C4-2B (cell line): ENCODE measurements around the gene KAZN.

Experiments used
- H3K27ac ChIP-seq: fragments of 450-650 bp; 2 replicates; pipeline ENCODE4 v1.5.1; 2017
- ZFX ChIP-seq: fragments of 450-650 bp; IDR thresholded peaks from 2 replicates; pipeline ENCODE4 v1.6.1; 2017
- TF ChIP-seq, protein P1 (sequence below): fragments of 450-650 bp; conservative IDR thresholded peaks from 2 replicates; pipeline ENCODE4 v1.5.1; 2017; ENCODE audit warnings: mild to moderate bottlenecking

Gene KAZN

GRCh38 chr1:14724246-14724645, 125.8 kb downstream of the KAZN start:
- H3K27ac ChIP-seq: no peak overlapping the region

DNA sequence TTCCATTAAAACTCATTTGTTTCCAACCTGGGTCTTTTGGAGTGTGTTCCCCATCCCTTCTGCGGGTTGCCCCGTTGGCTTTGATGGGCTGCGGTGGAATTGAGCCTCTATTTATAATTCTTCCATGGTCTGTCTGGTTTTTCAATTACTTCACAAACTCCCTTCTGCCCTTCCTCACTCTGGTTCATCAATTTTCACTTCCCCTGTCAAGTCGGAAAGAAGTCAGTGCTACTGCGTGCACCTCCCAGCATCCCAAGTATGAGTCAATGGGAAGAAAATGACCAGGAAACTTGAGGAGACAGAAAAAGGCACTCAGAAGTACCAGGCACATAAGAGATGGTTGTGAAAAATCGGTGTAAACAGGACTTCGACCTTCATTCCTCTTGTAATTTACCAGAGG, 126.2 kb downstream of the KAZN start:
- no peak for TF ChIP-seq ZFX
- TF ChIP-seq, protein P1, sequence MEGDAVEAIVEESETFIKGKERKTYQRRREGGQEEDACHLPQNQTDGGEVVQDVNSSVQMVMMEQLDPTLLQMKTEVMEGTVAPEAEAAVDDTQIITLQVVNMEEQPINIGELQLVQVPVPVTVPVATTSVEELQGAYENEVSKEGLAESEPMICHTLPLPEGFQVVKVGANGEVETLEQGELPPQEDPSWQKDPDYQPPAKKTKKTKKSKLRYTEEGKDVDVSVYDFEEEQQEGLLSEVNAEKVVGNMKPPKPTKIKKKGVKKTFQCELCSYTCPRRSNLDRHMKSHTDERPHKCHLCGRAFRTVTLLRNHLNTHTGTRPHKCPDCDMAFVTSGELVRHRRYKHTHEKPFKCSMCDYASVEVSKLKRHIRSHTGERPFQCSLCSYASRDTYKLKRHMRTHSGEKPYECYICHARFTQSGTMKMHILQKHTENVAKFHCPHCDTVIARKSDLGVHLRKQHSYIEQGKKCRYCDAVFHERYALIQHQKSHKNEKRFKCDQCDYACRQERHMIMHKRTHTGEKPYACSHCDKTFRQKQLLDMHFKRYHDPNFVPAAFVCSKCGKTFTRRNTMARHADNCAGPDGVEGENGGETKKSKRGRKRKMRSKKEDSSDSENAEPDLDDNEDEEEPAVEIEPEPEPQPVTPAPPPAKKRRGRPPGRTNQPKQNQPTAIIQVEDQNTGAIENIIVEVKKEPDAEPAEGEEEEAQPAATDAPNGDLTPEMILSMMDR: no peak
- H3K27ac ChIP-seq: no peak overlapping the region

More at GRCh38 chr1:14724246-14724645, 125.8 kb downstream of the KAZN start:
- TF ChIP-seq ZFX: no peak
- TF ChIP-seq, protein P1: no peak

- TF ChIP-seq, protein P1: no peak
- TF ChIP-seq ZFX: no peak
- H3K27ac ChIP-seq: no peak overlapping the region
These were observed 126.8 kb downstream of the KAZN start for GRCh38 chr1:14725238-14725637.

DNA sequence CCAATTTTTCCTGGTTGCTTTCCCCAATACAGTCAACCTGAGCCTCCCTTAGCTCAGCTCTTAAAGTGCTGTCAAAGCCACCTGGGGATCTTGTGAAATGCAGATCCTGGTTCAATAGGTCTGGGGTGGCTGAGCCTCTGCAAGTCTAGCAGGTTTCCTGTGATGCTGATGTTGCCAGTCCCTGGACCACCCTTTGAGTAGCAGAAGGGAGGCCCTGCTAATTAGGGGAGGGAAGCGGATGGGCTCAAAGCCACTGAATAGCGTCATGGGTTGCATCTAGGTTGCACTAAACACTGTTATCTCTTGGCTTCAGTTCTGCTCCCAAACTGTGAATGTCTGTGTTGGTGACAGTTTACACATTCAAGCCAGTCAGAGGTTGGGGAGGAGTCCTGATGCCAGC, 127.2 kb downstream of the KAZN start:
- no peak overlapping the region for H3K27ac ChIP-seq
- TF ChIP-seq, protein P1: no peak
- TF ChIP-seq ZFX: no peak

DNA sequence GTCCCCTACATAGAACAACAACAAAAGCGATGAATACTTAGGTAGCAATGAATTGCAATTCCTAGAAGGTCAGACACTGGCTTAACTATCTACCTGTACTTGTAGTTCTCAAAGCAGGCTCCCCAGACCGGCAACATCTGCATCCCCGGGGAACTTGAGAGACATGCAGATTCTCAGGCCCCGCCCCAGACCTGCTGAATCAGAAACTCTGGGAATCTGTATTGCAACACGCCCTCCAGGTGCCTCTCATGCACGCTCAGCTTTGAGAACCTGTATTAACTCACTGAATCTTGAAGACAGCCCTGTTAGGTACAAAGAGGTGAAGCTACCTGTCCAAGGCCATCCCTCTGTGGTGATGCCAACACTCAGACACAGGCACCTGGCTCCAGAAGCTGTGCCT, 128.1 kb downstream of the KAZN start:
- no peak overlapping the region for H3K27ac ChIP-seq
- TF ChIP-seq, protein P1: no peak
- no peak for TF ChIP-seq ZFX

DNA sequence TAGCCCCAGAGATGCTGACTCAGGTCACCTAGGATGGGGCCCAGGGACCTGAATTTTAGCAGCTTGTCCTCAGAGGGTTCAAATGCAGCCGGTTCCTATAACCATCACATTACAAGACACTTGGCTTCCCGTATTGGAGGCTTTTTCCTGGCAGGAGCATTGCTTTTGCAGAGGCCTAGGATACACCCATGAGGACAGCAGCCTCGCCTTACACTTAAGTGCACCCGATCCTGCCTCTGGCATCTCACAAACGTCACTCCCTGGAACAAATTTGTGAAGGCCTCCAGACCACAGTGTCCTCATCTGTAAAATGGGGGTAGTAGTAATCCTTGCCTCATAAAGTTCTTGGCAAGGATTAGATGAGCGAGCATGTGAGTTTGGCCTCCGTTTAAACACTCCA, 130.0 kb downstream of the KAZN start:
- TF ChIP-seq ZFX: no peak
- TF ChIP-seq, protein P1: no peak
- H3K27ac ChIP-seq: no peak overlapping the region

GRCh38 chr1:14732728-14733047, 134.2 kb downstream of the KAZN start:
- TF ChIP-seq, protein P1: no peak
- no peak for TF ChIP-seq ZFX
- H3K27ac ChIP-seq: no peak overlapping the region
